Karpas-422 (cell line): ENCODE results near the gene DTNA. TPM values are rescaled to one million over a fixed set of nuclear protein-coding genes. Genes with fewer than 3 reads are reported as not detected.
"Not testable (repeated sequence)": the region's sequence is repeated elsewhere in the genome, so short reads cannot be mapped to it uniquely, and the experiment has no call there.

Experiments used
- DNase-seq: peaks from one replicate; pipeline ENCODE4 v3.0.0-alpha.2; 2015
- H2AFZ ChIP-seq: fragments of 200-600 bp; sonication (generic); 2 replicates; pipeline ENCODE4 v1.6.1; 2014; ENCODE audit warnings: antibody characterized with exemption, low read length, mixed read lengths
- H3K27ac ChIP-seq: fragments of 200-600 bp; sonication (generic); 2 replicates; pipeline ENCODE4 v1.5.1; 2014; ENCODE audit warnings: mild to moderate bottlenecking, low read length, moderate library complexity
- H3K27me3 ChIP-seq: fragments of 200-600 bp; sonication (generic); 2 replicates; pipeline ENCODE4 v1.6.1; 2014; ENCODE audit warnings: low read length, mixed read lengths
- H3K36me3 ChIP-seq: fragments of 200-600 bp; sonication (generic); 2 replicates; pipeline ENCODE4 v1.6.1; 2014; ENCODE audit warnings: low read length, mixed read lengths; ENCODE audit not compliant: insufficient read depth
- H3K4me1 ChIP-seq: fragments of 200-600 bp; sonication (generic); 2 replicates; pipeline ENCODE4 v1.6.1; 2014; ENCODE audit warnings: mild to moderate bottlenecking, low read length, mixed read lengths
- H3K4me2 ChIP-seq: fragments of 200-600 bp; sonication (generic); 2 replicates; pipeline ENCODE4 v1.6.1; 2014; ENCODE audit warnings: low read length, low read depth, mild to moderate bottlenecking; ENCODE audit not compliant: poor library complexity, severe bottlenecking
- H3K4me3 ChIP-seq: fragments of 200-600 bp; sonication (generic); 2 replicates; pipeline ENCODE4 v1.5.1; 2014; ENCODE audit warnings: mild to moderate bottlenecking, antibody characterized with exemption, low read length, mixed read lengths
- H3K79me2 ChIP-seq: fragments of 200-600 bp; sonication (generic); 2 replicates; pipeline ENCODE4 v1.6.1; 2014; ENCODE audit warnings: mild to moderate bottlenecking, low read length, mixed read lengths
- H3K9ac ChIP-seq: fragments of 200-600 bp; sonication (generic); 2 replicates; pipeline ENCODE4 v1.6.0; 2014; ENCODE audit warnings: low read length
- H3K9me2 ChIP-seq: fragments of 200-600 bp; sonication (generic), shearing (Covaris generic); replicated peaks from 2 replicates; pipeline ENCODE4 v1.6.0; 2014; ENCODE audit warnings: mild to moderate bottlenecking, low read length, moderate library complexity; ENCODE audit not compliant: insufficient read depth
- H3K9me3 ChIP-seq: fragments of 300-700, 200-600 bp; sonication (generic); 2 replicates; pipeline ENCODE4 v1.6.1; 2014; ENCODE audit warnings: low read length, mixed read lengths
- H4K20me1 ChIP-seq: fragments of 200-600 bp; sonication (generic); 2 replicates; pipeline ENCODE4 v1.6.1; 2014; ENCODE audit warnings: mild to moderate bottlenecking, antibody characterized with exemption, low read length, low read depth; ENCODE audit not compliant: insufficient read depth
- total RNA-seq: library from RNA; depleted of rRNA; stranded (reverse); fragments of >200 nt; shearing (Covaris generic); gene quantifications from 2 replicates; pipeline ENCODE4 v1.2.3, GENCODE V29; 2014; ENCODE audit warnings: low replicate concordance

DTNA gene
- total RNA-seq, 1 experiment from 2014 or later, result not detected

GRCh38 chr18:34911081-34911480, 201.0 kb downstream of the DTNA start:
- Histone ChIP-seq H2AFZ (no peak overlapping the region), H3K79me2 (no peaks in the 10 kb centered on the region), H3K36me3 (no peaks in the 10 kb centered on the region), H3K9me3 (no peaks in the 10 kb centered on the region), H3K27ac (no peak overlapping the region), H3K4me3 (no peak overlapping the region), H3K9me2 (no peaks in the 10 kb centered on the region), H3K4me1 (no peaks in the 10 kb centered on the region), H3K9ac (no peak overlapping the region), H3K27me3 (no peaks in the 10 kb centered on the region), H3K4me2 (no peak overlapping the region), H4K20me1 (no peaks in the 10 kb centered on the region)
- no peak for DNase-seq

GRCh38 chr18:34911661-34912384, 201.7 kb downstream of the DTNA start:
- no peaks in the 10 kb centered on the region for H3K27me3 ChIP-seq
- no peak overlapping the region for H3K27ac ChIP-seq
- no peaks in the 10 kb centered on the region for H3K9me2 ChIP-seq
- no peaks in the 10 kb centered on the region for H4K20me1 ChIP-seq
- no peaks in the 10 kb centered on the region for H3K9me3 ChIP-seq
- no peak overlapping the region for H3K9ac ChIP-seq
- no peaks in the 10 kb centered on the region for H3K36me3 ChIP-seq
- H3K79me2 ChIP-seq, result no peaks in the 10 kb centered on the region
- DNase-seq, result no peak
- no peaks in the 10 kb centered on the region for H3K4me1 ChIP-seq
- no peak overlapping the region for H3K4me3 ChIP-seq
- no peak overlapping the region for H3K4me2 ChIP-seq
- no peak overlapping the region for H2AFZ ChIP-seq

- no peaks in the 10 kb centered on the region for H3K79me2 ChIP-seq
- no peak overlapping the region for H3K4me2 ChIP-seq
- H3K9me3 ChIP-seq, result no peaks in the 10 kb centered on the region
- H3K27ac ChIP-seq, result no peak overlapping the region
- no peak overlapping the region for H3K9ac ChIP-seq
- no peak for DNase-seq
- H4K20me1 ChIP-seq, result no peaks in the 10 kb centered on the region
- H3K36me3 ChIP-seq, result no peaks in the 10 kb centered on the region
- no peaks in the 10 kb centered on the region for H3K4me1 ChIP-seq
- no peaks in the 10 kb centered on the region for H3K27me3 ChIP-seq
- H3K9me2 ChIP-seq, result no peaks in the 10 kb centered on the region
- no peak overlapping the region for H3K4me3 ChIP-seq
- H2AFZ ChIP-seq, result no peak overlapping the region
Observed at GRCh38 chr18:34913837-34914661, 204.0 kb downstream of the DTNA start.

GRCh38 chr18:34915046-34915445, 204.9 kb downstream of the DTNA start:
- Histone ChIP-seq H3K27ac (no peak overlapping the region), H3K9me2 (no peaks in the 10 kb centered on the region), H3K79me2 (no peaks in the 10 kb centered on the region), H2AFZ (no peak overlapping the region), H4K20me1 (no peaks in the 10 kb centered on the region), H3K9ac (no peak overlapping the region), H3K4me2 (no peak overlapping the region), H3K9me3 (no peaks in the 10 kb centered on the region), H3K4me3 (no peak overlapping the region), H3K4me1 (no peaks in the 10 kb centered on the region), H3K27me3 (no peaks in the 10 kb centered on the region), H3K36me3 (no peaks in the 10 kb centered on the region)
- no peak for DNase-seq

GRCh38 chr18:34916539-34916938, 206.4 kb downstream of the DTNA start:
- not testable (repeated sequence) for DNase-seq, H2AFZ ChIP-seq, H3K4me1 ChIP-seq, H3K9me2 ChIP-seq, H3K79me2 ChIP-seq, H3K27me3 ChIP-seq, H3K4me2 ChIP-seq, H3K9me3 ChIP-seq, H3K4me3 ChIP-seq, H3K9ac ChIP-seq, H3K36me3 ChIP-seq, H3K27ac ChIP-seq, H4K20me1 ChIP-seq

- H3K4me2 ChIP-seq, result no peak overlapping the region
- H3K36me3 ChIP-seq, result no peaks in the 10 kb centered on the region
- no peak overlapping the region for H3K9ac ChIP-seq
- no peaks in the 10 kb centered on the region for H3K4me1 ChIP-seq
- no peak for DNase-seq
- H3K4me3 ChIP-seq, result no peak overlapping the region
- no peak overlapping the region for H3K27ac ChIP-seq
- no peaks in the 10 kb centered on the region for H4K20me1 ChIP-seq
- no peaks in the 10 kb centered on the region for H3K79me2 ChIP-seq
- H3K27me3 ChIP-seq, result no peaks in the 10 kb centered on the region
- no peaks in the 10 kb centered on the region for H3K9me2 ChIP-seq
- H2AFZ ChIP-seq, result no peak overlapping the region
- H3K9me3 ChIP-seq, result no peaks in the 10 kb centered on the region
Observed at GRCh38 chr18:34918856-34919255, 208.8 kb downstream of the DTNA start.

GRCh38 chr18:34921226-34921625, 211.1 kb downstream of the DTNA start:
- H3K9me2 ChIP-seq, result no peaks in the 10 kb centered on the region
- H3K79me2 ChIP-seq, result no peaks in the 10 kb centered on the region
- H2AFZ ChIP-seq, result no peak overlapping the region
- no peak overlapping the region for H3K4me3 ChIP-seq
- H3K4me2 ChIP-seq, result no peak overlapping the region
- H3K36me3 ChIP-seq, result no peaks in the 10 kb centered on the region
- no peak overlapping the region for H3K27ac ChIP-seq
- no peaks in the 10 kb centered on the region for H3K4me1 ChIP-seq
- no peak overlapping the region for H3K9ac ChIP-seq
- DNase-seq, result no peak
- H3K27me3 ChIP-seq, result no peaks in the 10 kb centered on the region
- H4K20me1 ChIP-seq, result no peaks in the 10 kb centered on the region
- no peaks in the 10 kb centered on the region for H3K9me3 ChIP-seq

GRCh38 chr18:34921811-34922385, 211.8 kb downstream of the DTNA start:
- Histone ChIP-seq H3K4me2 (no peak overlapping the region), H3K4me1 (no peaks in the 10 kb centered on the region), H2AFZ (no peak overlapping the region), H3K79me2 (no peaks in the 10 kb centered on the region), H3K27me3 (no peaks in the 10 kb centered on the region), H3K36me3 (no peaks in the 10 kb centered on the region), H3K9me3 (no peaks in the 10 kb centered on the region), H4K20me1 (no peaks in the 10 kb centered on the region), H3K9ac (no peak overlapping the region), H3K9me2 (no peaks in the 10 kb centered on the region), H3K4me3 (no peak overlapping the region), H3K27ac (no peak overlapping the region)
- no peak for DNase-seq
